ENCODE data around the gene CDC42EP4.

CDC42EP4 gene

DNA sequence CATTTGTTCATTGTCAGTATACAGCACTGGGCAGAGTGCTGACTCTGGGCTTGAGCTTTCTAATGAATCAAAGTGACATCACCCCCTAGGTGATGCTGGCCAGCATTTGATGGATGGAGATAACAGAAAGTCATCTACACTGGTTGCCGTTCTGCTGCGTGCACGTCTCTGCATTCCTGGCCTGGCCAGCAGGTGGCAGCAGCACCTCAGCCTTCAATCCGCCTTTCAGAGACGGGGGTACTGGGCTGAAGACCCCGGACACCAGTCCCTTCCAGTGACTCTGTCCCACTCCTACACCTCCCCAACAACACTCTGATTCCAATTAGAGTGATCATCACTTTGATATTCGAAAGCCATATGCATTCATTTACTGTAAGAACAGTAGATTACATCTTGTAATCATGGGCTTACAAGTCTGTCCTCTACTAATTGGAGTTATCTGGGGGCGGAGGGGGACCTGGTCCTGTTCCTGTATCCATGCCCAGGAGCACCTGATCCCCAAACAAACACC is 56.1 kb downstream of the CDC42EP4 start:
- no peak overlapping the region for H3K9ac ChIP-seq (ENCODE audit: low read depth in 1 of 2, low read length in 2 of 2)
- no peaks in the 10 kb centered on the region for H3K27me3 ChIP-seq (ENCODE audit: control insufficient read depth in 1 of 2, insufficient read depth in 2 of 2, low read length in 2 of 2)
- H3K4me1 ChIP-seq (ENCODE audit: control insufficient read depth in 1 of 2, insufficient read depth in 2 of 2, low read length in 2 of 2) = peaks cover 0 to 6% of the 10 kb centered on the region in 2 donors
- no peak overlapping the region for H3K4me3 ChIP-seq (ENCODE audit: low read depth in 1 of 2, low read length in 2 of 2)
- H3K27ac ChIP-seq (ENCODE audit: low read depth, low read length) = no peak overlapping the region
- H3K9me3 ChIP-seq (ENCODE audit: control insufficient read depth in 1 of 2, low read length in 2 of 2) = no peaks in the 10 kb centered on the region
- H3K36me3 ChIP-seq (ENCODE audit: control insufficient read depth in 1 of 2, insufficient read depth in 2 of 2, low read length in 2 of 2) = no peaks in the 10 kb centered on the region

DNA sequence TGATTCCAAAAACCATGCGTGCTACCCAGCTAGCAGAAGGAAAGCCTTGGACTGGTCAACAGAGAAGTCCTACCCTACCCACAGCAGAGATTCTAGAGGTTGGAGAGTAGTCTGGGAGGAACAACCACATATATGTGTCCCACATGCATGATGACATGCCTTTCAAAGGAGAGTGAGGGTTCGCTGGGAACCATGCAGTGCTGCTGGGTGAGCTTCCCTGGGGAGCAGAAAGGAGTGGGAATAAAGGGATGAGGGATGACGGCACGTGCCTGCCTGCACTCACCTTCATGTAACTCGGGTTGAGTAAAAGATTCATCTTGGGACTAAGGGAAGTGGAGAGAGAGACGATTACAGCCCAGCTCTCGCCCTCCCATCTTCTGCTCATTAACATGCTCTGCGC is 59.9 kb downstream of the CDC42EP4 start:
- Histone ChIP-seq H3K9me3 (ENCODE audit: control insufficient read depth in 1 of 2, low read length in 2 of 2) (no peaks in the 10 kb centered on the region), H3K36me3 (ENCODE audit: control insufficient read depth in 1 of 2, insufficient read depth in 2 of 2, low read length in 2 of 2) (peaks cover 6 to 16% of the 10 kb centered on the region in 2 donors), H3K27me3 (ENCODE audit: control insufficient read depth in 1 of 2, insufficient read depth in 2 of 2, low read length in 2 of 2) (no peaks in the 10 kb centered on the region), H3K4me3 (ENCODE audit: low read depth in 1 of 2, low read length in 2 of 2) (no peak overlapping the region), H3K4me1 (ENCODE audit: control insufficient read depth in 1 of 2, insufficient read depth in 2 of 2, low read length in 2 of 2) (peaks cover 0 to 6% of the 10 kb centered on the region in 2 donors), H3K9ac (ENCODE audit: low read depth in 1 of 2, low read length in 2 of 2) (no peak overlapping the region), H3K27ac (ENCODE audit: low read depth, low read length) (no peak overlapping the region)

DNA sequence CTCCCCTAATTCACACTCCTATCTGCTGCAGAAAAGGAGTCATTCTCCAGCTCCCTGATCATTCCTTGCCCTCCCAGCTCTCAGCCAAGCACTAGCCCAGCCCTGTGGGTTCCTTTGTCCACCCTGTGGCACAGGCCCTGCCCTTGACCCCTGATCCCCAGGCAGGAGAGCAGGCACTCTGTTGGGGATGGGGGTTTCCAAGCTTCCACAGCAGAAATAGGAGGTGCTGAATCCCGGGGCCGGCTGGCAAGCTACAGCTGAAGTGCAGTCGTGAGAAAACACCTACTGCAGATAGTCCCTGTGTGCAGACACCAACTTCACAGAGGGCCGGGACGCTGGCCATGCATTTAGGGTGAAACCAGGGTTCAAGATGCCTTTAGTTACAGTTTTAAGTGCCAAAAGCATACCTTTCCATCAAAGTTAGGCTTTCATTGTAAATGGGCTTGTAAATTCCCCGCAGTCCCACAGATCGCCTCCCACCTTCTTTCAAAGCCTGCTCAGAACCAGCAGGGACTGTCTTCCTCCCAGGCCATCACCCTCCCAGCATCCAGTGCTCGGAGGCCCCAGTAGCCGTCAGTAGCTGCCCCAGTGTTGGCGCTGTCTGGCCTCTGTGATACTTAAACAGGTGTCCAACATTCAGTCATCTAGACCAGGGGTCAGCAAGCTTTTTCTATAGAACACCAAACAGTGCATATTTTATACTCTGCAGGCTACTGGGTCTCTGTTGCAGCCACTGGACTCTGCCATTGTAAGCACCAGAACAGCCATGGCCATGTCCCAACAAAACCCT is 60.8 kb downstream of the CDC42EP4 start:
- H3K36me3 ChIP-seq (ENCODE audit: control insufficient read depth in 1 of 2, insufficient read depth in 2 of 2, low read length in 2 of 2) = peaks cover 6 to 20% of the 10 kb centered on the region in 2 donors
- H3K27ac ChIP-seq (ENCODE audit: low read depth, low read length) = no peak overlapping the region
- H3K9ac ChIP-seq (ENCODE audit: low read depth in 1 of 2, low read length in 2 of 2) = no peak overlapping the region
- H3K4me1 ChIP-seq (ENCODE audit: control insufficient read depth in 1 of 2, insufficient read depth in 2 of 2, low read length in 2 of 2) = peaks cover 0 to 4% of the 10 kb centered on the region in 2 donors
- H3K4me3 ChIP-seq (ENCODE audit: low read depth in 1 of 2, low read length in 2 of 2) = no peak overlapping the region
- no peaks in the 10 kb centered on the region for H3K27me3 ChIP-seq (ENCODE audit: control insufficient read depth in 1 of 2, insufficient read depth in 2 of 2, low read length in 2 of 2)
- no peaks in the 10 kb centered on the region for H3K9me3 ChIP-seq (ENCODE audit: control insufficient read depth in 1 of 2, low read length in 2 of 2)

DNA sequence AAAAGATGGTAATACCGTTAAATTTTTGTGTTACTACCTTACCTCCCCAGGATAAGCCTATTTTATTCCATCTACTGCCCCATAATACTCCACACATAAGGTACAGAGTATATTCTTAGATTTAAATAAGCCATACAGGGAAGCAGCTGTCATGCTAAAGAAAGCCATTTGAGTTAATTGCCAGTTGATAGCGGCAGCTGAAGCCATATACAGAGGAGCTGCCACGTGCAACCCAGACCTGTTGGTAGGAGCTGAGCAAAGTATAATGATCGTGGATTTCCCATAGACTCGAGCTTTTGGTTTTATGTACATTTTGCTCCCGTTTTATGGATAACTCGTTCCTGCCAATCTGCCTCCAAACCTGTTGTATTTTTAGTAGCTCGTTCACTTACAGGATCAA is 62.1 kb downstream of the CDC42EP4 start:
- Histone ChIP-seq H3K4me1 (ENCODE audit: control insufficient read depth in 1 of 2, insufficient read depth in 2 of 2, low read length in 2 of 2) (no peaks in the 10 kb centered on the region), H3K9me3 (ENCODE audit: control insufficient read depth in 1 of 2, low read length in 2 of 2) (no peaks in the 10 kb centered on the region), H3K4me3 (ENCODE audit: low read depth in 1 of 2, low read length in 2 of 2) (no peak overlapping the region), H3K27ac (ENCODE audit: low read depth, low read length) (no peak overlapping the region), H3K9ac (ENCODE audit: low read depth in 1 of 2, low read length in 2 of 2) (no peak overlapping the region), H3K36me3 (ENCODE audit: control insufficient read depth in 1 of 2, insufficient read depth in 2 of 2, low read length in 2 of 2) (peaks cover 6 to 30% of the 10 kb centered on the region in 2 donors), H3K27me3 (ENCODE audit: control insufficient read depth in 1 of 2, insufficient read depth in 2 of 2, low read length in 2 of 2) (no peaks in the 10 kb centered on the region)

DNA sequence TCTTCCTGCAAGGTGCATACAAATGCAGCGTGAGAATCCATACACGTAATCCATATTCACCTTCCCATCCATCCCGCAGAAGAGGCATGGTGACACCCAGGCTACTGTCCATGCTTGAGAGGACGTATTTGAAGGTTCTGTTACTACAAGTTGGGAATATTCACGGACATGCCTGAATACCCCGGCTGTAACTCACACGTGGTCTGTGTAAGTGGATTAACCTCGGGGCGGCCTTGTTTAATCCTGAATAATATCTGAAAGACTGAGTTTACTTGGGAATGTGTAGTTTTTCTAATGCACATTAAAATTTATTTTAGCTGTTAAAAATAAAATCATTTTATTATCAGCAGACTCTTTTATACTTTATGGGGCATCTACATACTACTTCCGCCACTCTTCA is 63.3 kb downstream of the CDC42EP4 start:
- H3K27me3 ChIP-seq (ENCODE audit: control insufficient read depth in 1 of 2, insufficient read depth in 2 of 2, low read length in 2 of 2) = no peaks in the 10 kb centered on the region
- H3K27ac ChIP-seq (ENCODE audit: low read depth, low read length) = no peak overlapping the region
- H3K4me1 ChIP-seq (ENCODE audit: control insufficient read depth in 1 of 2, insufficient read depth in 2 of 2, low read length in 2 of 2) = no peaks in the 10 kb centered on the region
- H3K4me3 ChIP-seq (ENCODE audit: low read depth in 1 of 2, low read length in 2 of 2) = no peak overlapping the region
- no peak overlapping the region for H3K9ac ChIP-seq (ENCODE audit: low read depth in 1 of 2, low read length in 2 of 2)
- H3K9me3 ChIP-seq (ENCODE audit: control insufficient read depth in 1 of 2, low read length in 2 of 2) = no peaks in the 10 kb centered on the region
- H3K36me3 ChIP-seq (ENCODE audit: control insufficient read depth in 1 of 2, insufficient read depth in 2 of 2, low read length in 2 of 2) = peaks cover 6 to 36% of the 10 kb centered on the region in 2 donors

DNA sequence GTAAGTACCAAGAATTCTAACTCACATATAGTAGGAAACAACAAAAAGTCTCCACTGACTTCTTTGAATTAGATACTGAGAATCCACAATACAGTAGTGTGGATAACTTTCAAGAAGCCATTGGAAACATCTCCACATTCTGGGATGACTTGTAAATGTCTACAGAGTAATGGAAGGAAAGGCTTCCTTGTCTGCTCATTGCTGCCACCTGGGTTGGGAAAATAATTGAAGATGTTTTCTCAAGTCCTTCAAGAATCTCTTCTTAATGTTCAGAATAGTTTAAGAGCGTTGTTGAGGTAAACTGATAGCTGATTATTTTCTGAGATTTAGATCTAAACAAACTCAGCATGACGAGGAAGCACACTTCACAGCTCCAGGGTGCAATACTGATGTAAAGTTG is 64.1 kb downstream of the CDC42EP4 start:
- Histone ChIP-seq H3K9me3 (ENCODE audit: control insufficient read depth in 1 of 2, low read length in 2 of 2) (no peaks in the 10 kb centered on the region), H3K9ac (ENCODE audit: low read depth in 1 of 2, low read length in 2 of 2) (no peak overlapping the region), H3K4me1 (ENCODE audit: control insufficient read depth in 1 of 2, insufficient read depth in 2 of 2, low read length in 2 of 2) (no peaks in the 10 kb centered on the region), H3K27ac (ENCODE audit: low read depth, low read length) (no peak overlapping the region), H3K36me3 (ENCODE audit: control insufficient read depth in 1 of 2, insufficient read depth in 2 of 2, low read length in 2 of 2) (peaks cover 6 to 40% of the 10 kb centered on the region in 2 donors), H3K4me3 (ENCODE audit: low read depth in 1 of 2, low read length in 2 of 2) (no peak overlapping the region), H3K27me3 (ENCODE audit: control insufficient read depth in 1 of 2, insufficient read depth in 2 of 2, low read length in 2 of 2) (no peaks in the 10 kb centered on the region)

DNA sequence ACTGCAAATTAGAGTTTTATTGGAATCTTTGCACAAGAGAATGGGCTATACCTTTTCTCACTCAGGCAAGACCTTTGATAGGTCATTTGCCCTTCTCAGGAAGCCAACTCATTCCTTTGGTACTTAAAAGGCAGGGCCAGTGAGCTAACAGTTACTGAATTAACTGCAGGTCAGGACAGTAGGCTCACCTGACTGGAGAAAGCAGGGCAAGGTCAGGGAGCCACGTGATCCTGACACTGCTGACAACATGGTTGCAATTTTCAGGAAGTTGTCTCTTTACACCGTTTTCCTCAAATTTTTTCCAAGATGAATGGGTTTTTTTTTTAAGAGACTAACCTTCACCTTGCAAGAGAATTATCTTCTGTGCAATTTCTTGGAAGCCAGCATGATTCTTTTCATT is 71.2 kb downstream of the CDC42EP4 start:
- Histone ChIP-seq H3K4me3 (ENCODE audit: low read depth in 1 of 2, low read length in 2 of 2) (no peak overlapping the region), H3K9ac (ENCODE audit: low read depth in 1 of 2, low read length in 2 of 2) (no peak overlapping the region), H3K36me3 (ENCODE audit: control insufficient read depth in 1 of 2, insufficient read depth in 2 of 2, low read length in 2 of 2) (peaks cover 0 to 37% of the 10 kb centered on the region in 2 donors), H3K27ac (ENCODE audit: low read depth, low read length) (no peak overlapping the region), H3K27me3 (ENCODE audit: control insufficient read depth in 1 of 2, insufficient read depth in 2 of 2, low read length in 2 of 2) (no peaks in the 10 kb centered on the region), H3K4me1 (ENCODE audit: control insufficient read depth in 1 of 2, insufficient read depth in 2 of 2, low read length in 2 of 2) (peaks cover 0 to 7% of the 10 kb centered on the region in 2 donors), H3K9me3 (ENCODE audit: control insufficient read depth in 1 of 2, low read length in 2 of 2) (no peaks in the 10 kb centered on the region)

DNA sequence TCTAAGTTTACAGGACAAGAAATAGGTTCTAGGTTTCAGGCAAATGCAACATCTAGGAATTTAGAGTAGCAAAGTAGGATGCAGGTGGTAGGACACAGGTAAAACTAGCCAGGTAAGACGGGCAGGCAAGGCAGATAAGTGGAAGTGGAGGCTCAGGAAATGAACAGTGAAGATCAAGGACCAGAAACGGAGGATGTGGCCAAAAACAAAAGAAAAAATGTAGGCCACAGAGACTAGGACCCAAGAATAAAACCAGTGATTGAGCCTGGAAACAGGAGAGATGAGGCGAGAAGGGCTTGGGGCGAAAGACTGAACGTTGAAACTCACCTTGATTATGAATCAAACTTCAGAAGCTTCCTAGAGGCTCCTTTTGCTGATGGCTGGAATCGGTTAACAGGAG is 74.1 kb downstream of the CDC42EP4 start:
- Histone ChIP-seq H3K36me3 (ENCODE audit: control insufficient read depth in 1 of 2, insufficient read depth in 2 of 2, low read length in 2 of 2) (peaks cover 0 to 26% of the 10 kb centered on the region in 2 donors), H3K9ac (ENCODE audit: low read depth in 1 of 2, low read length in 2 of 2) (no peak overlapping the region), H3K9me3 (ENCODE audit: control insufficient read depth in 1 of 2, low read length in 2 of 2) (no peaks in the 10 kb centered on the region), H3K4me1 (ENCODE audit: control insufficient read depth in 1 of 2, insufficient read depth in 2 of 2, low read length in 2 of 2) (peaks cover 13 to 23% of the 10 kb centered on the region in 2 donors), H3K27ac (ENCODE audit: low read depth, low read length) (no peak overlapping the region), H3K27me3 (ENCODE audit: control insufficient read depth in 1 of 2, insufficient read depth in 2 of 2, low read length in 2 of 2) (no peaks in the 10 kb centered on the region), H3K4me3 (ENCODE audit: low read depth in 1 of 2, low read length in 2 of 2) (no peak overlapping the region)

DNA sequence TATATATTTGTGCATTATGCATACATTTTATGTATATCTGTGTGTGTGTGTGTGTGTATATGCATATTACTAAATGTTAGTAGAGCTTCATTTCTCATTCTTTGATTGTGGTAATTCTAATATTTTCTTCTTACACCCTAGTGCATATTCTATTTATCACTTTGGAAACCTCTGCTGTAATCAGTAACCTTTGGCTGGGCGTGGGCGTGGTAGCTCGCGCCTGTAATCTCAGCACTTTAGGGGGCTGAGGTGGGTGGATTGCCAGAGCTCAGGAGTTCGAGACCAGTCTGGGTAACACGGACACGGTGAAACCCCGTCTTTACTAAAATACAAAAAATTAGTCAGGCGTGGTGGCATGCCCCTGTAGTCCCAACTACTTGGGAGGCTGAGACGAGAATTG is 77.1 kb downstream of the CDC42EP4 start:
- Histone ChIP-seq H3K9me3 (ENCODE audit: control insufficient read depth in 1 of 2, low read length in 2 of 2) (no peaks in the 10 kb centered on the region), H3K4me3 (ENCODE audit: low read depth in 1 of 2, low read length in 2 of 2) (no peak overlapping the region), H3K27ac (ENCODE audit: low read depth, low read length) (no peak overlapping the region), H3K36me3 (ENCODE audit: control insufficient read depth in 1 of 2, insufficient read depth in 2 of 2, low read length in 2 of 2) (peaks cover 0 to 22% of the 10 kb centered on the region in 2 donors), H3K4me1 (ENCODE audit: control insufficient read depth in 1 of 2, insufficient read depth in 2 of 2, low read length in 2 of 2) (peaks cover 24 to 32% of the 10 kb centered on the region in 2 donors), H3K9ac (ENCODE audit: low read depth in 1 of 2, low read length in 2 of 2) (no peak overlapping the region), H3K27me3 (ENCODE audit: control insufficient read depth in 1 of 2, insufficient read depth in 2 of 2, low read length in 2 of 2) (no peaks in the 10 kb centered on the region)
